ENCODE data around the gene VSNL1.

Gene VSNL1

DNA sequence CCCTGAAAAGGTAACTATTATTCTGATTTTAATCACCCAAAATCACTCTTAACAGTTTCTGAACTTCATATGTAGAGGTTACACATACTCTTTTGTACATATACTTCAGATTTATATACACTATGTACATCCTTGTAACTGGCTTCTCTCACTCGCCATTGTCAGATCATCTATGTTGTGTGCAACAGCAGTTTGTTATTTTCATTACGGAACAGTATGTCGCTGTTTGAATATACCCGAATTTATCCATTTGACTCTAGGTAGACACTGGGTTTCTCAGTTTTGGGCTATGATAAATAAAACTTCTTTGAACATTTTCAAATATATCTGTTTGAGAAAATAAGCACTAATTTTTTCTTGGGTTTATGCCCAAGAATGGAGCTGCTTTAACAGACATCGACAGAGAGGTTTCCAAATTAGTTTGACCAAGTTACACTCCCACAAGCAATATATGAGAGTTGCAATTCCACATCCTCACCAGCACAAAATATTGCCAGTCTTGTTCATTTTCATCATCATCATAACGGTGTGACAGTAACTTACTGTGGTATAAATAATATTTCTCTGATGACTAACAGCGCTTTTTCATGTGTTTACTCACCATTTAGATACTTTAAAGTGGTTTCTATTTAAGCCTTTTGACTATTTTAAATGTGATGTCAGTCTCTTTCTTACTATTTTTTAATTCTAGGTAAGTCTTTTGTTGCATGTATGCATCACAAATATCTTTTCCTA is 132.3 kb downstream of the VSNL1 start:
- DNase-seq (ENCODE audit: insufficient read length, low spot score) (peak; percentile 7), FAIRE-seq (peak; percentile 84)
- no peak for TF ChIP-seq POLR2A (IDR thresholded peaks at IDR 0.05; ENCODE audit: low read depth, low read length)

DNA sequence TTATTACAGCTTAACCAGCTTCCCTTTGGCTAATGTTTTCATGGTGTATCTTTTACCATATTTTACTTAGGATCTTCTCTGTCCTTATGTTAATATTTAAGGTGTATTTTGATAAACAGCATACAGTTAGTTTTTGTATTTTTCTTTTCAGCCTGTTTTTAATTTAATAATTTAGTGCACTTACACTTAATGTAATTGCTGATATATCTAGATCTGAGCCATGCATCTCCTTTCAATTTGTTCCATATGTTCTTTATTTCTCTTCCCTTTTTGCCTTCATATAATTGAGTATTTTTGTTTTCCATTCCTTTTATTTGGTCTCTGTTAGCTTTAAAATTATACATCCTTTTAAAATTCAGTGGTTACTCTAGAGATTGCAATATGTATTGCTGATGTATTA is 134.3 kb downstream of the VSNL1 start:
- FAIRE-seq = no peak

DNA sequence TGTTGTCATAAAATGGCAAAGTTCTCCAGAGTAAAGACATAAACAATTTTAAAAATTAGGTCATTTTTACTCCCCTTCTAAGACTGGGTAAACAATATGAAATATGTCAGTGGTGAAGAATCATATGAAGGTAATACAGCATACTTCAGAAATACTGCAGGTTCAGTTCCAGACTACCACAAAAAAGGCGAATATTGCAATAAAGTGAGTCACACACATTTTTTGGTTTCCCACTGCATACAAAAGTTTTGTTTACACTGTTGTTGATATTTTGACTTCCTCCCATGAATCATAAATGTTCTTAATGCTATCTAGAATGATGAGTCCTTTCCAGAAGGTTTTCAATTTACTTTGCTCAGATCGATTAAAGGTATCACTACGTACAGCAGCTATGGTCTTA is 139.6 kb downstream of the VSNL1 start:
- no peak for DNase-seq (ENCODE audit: insufficient read length, low spot score)
- TF ChIP-seq POLR2A (IDR thresholded peaks at IDR 0.05; ENCODE audit: low read depth, low read length) = no peak
- peak; percentile 65 for FAIRE-seq

More for the DNA sequence above, 134.3 kb downstream of the VSNL1 start:
- DNase-seq (ENCODE audit: insufficient read length, low spot score) = no peak
- no peak for TF ChIP-seq POLR2A (IDR thresholded peaks at IDR 0.05; ENCODE audit: low read depth, low read length)

GRCh38 chr2:17682098-17682857 is 141.8 kb downstream of the VSNL1 start:
- no peak for FAIRE-seq

GRCh38 chr2:17683981-17684380 is 143.5 kb downstream of the VSNL1 start:
- DNase-seq (ENCODE audit: insufficient read length, low spot score) (no peak), FAIRE-seq (no peak)
- no peak for TF ChIP-seq POLR2A (IDR thresholded peaks at IDR 0.05; ENCODE audit: low read depth, low read length)

More at GRCh38 chr2:17682098-17682857, 141.8 kb downstream of the VSNL1 start:
- DNase-seq (ENCODE audit: insufficient read length, low spot score) = no peak
- TF ChIP-seq POLR2A (IDR thresholded peaks at IDR 0.05; ENCODE audit: low read depth, low read length) = no peak

DNA sequence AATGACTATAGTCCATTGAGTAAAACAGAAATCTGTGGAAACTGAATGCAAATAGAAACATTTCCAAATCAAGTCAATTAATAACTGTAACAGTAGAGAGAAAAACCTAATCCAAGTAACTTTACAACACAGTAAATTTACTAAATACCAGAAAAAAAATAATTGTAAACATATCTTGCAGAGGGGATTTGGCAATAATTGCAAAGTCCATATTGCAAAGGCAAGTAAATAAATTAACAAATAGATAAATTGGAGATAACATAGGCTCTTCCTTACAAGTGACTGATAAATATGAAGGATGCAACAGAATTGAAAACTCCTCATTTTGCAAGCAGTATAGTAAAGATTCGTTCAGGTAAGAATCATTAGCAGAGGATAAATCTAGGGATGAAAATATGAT is 148.1 kb downstream of the VSNL1 start:
- no peak for DNase-seq (ENCODE audit: insufficient read length, low spot score)
- no peak for TF ChIP-seq POLR2A (IDR thresholded peaks at IDR 0.05; ENCODE audit: low read depth, low read length)
- no peak for FAIRE-seq

- DNase-seq (ENCODE audit: insufficient read length, low spot score) (no peak), FAIRE-seq (no peak)
- TF ChIP-seq POLR2A (IDR thresholded peaks at IDR 0.05; ENCODE audit: low read depth, low read length) = no peak
Observed at GRCh38 chr2:17689010-17689409, 148.5 kb downstream of the VSNL1 start.

DNA sequence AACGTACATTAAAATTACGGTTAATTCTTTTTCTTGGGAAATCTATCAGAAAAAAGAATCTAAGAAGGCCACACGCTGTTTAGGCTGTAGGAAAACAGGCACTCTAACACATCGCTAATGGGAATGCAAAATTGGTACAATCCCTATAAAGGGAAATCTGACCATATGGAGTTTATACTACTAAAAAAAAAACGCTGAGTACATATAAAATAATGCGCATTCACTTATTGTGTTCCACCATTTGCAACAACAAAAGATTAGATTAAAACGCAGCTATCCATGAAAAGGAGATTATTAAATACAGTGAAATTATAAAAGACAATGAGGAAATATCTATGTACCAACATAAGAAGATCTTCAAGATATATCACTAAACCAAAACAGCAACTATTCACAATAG is 150.3 kb downstream of the VSNL1 start:
- TF ChIP-seq POLR2A (IDR thresholded peaks at IDR 0.05; ENCODE audit: low read depth, low read length) = no peak
- no peak for FAIRE-seq
- DNase-seq (ENCODE audit: insufficient read length, low spot score) = no peak
